Pulmonary artery endothelial cell (primary cell): Measurements from ENCODE around the gene SPATC1L. TPM values are rescaled to one million over a fixed set of nuclear protein-coding genes. Genes with fewer than 3 reads are reported as not detected.
"Not testable (repeated sequence)": the region's sequence is repeated elsewhere in the genome, so short reads cannot be mapped to it uniquely, and the experiment has no call there.

Experiments
- DNase-seq: peaks from one replicate; pipeline ENCODE4 v3.0.0-alpha.2; 2011; ENCODE audit warnings: low read depth, low spot score
- total RNA-seq: library from RNA; depleted of rRNA; stranded (reverse); fragments of >200 nt; gene quantifications from 2 replicates; pipeline ENCODE4 v1.2.3, GENCODE V29; 2014

SPATC1L gene
- 6.9 and 7.5 TPM in 2 replicates for total RNA-seq

DNA sequence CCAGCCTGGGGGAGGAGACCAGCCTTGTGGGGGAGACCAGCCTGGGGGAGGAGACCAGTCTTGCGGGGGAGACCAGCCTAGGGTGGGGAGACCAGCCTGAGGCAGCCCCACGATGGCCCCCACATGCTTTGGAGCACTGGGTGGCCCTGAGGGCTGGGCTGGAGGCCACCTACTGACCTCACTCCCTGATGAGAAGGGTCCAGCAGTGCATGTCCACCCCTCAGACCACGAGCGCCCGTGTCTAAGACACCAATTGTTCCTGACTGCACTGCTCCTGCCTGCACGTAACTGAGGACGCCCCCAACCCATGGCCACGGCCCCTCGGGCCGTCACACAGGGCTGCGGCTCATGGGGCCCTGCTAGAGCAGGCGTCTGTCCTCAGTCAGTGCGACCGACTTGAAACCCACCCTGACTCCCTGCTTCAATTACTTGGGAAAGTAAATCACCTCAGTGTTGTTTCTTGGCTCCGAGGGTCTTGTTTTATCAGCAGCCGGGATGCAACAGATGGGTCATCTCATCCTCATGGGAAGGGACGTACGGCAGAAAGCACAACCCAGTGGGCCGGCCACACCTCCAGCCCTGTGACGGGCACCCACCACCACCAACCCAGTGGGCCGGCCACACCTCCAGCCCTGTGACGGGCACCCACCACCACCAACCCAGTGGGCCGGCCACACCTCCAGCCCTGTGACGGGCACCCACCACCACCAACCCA, at the start of gene SPATC1L:
TSS of gene SPATC1L (minus strand) at position 550 of the 715 bp plus-strand sequence. CDS start 1,643 bp downstream, outside the sequence.
- DNase-seq, result peak; percentile 27

DNA sequence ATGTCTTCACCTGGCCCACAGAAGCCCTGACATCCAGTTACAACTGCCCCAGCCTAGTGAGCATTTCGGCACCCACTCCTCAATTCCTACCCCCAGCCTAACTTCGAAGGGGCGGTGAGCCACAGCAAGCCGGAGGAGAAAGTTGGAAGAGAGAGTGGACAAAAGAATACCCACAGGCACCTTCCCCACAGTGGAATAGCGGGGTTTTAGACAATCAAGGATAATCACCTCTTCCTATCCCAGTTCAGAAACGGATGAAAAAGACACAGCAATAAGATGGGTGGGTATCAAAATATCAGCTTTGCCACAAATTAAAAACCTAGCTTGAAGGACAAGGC, 45.6 kb upstream of the SPATC1L start:
- no peak for DNase-seq

DNA sequence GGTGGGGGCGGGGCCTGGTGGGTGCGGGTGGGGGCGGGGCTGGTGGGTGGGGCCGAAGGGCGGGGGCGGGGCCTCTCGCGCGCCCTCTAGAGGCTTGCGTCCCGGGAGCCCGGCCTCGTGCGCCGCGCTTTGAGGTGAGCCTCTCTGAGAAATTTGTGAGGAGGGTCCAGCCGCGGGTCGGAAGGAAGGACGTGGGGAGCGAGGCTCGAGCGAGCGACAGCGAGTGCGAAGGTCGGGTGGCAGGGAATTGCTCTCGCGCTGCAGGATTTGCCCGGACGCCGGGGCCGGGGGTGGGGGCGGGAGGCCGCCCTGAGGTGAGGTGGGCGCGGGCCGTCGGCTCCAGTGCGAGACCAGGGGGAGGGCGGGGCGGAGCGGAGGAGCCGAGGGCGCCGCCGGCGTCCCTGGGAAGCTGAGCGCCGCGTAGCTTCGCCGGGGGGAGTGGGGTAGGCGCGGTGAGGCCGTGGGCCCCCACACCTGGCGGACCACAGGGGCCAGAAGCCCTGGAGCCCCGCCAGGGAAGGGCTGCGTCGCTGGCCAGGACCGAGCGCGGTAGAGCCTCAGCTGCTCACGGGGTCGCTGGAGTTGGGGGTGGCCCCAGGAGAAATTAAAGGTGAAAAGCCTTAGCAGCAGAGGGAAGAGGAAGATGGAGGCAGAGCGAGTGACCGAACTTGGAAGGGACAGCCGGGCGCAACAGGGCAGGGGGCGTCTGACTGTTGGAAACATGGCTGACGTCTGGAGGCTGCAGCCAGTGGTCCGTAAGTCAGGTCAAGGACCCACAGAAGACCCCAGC, 45.1 kb upstream of the SPATC1L start:
- no peak for DNase-seq

DNA sequence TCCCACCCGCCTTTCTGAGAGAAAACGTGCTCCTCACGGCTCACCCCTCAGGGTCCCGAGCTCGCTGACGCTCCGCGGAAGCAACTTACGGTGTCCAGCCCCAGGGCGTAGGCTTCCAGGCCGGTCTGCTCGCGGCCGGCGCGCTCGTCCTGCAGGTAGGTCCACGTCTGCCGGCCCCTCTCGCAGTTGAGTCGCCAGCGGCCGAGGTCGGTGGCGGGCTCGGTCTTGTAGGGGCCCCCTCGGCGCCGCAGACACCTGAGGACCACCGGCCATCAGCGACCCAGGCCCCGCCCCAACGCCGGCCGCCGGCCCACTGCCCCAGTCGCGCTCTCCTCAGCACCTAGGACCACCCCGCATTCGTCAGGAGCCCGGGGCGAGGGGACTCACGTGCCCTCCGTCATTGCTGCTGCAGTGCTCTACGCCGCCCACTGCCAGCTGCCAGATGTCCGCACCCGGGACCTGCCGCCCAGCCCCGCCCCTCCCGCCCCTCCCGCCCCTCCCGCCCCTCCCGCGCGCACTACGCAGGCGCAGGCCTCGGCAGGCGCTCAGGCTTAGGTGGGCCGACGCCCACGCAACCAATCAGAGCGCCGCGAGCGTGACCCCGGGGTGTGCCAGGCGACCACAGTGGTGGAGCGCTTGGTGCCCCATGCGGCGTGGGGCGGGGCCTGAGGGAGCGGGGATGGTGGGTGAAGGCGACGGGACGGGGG, 44.2 kb upstream of the SPATC1L start, which contains the start of gene LSS:
TSS of gene LSS (minus strand) at position 430 of the 707 bp plus-strand sequence. CDS start at position 401, 29 bp downstream.
- DNase-seq, result peak; percentile 92

DNA sequence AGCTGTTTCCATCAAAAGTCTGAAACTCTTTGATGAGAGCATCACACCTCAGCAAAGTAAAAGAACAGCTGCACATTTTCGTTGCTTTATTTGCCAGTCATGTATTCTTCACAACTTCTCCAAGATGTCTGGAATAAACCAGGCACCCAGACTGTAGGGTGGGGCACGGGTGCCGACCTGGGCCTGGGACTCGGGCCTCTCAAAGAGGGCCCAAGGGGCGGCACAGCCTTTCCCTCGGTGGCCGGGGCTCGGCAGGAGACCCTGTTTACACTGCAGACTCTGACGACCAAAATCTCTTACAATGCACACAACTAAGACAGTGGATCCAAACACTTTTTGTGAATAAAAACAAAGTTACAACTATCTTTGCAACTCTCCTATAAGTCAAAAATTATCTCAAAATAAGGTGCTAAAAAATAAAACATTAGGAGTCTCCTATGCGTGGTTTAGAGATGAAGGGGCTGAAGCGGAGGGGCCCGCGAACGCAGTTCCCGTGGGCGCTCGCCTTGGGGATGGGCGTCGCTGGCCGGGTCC, 43.6 kb upstream of the SPATC1L start:
- no peak for DNase-seq

DNA sequence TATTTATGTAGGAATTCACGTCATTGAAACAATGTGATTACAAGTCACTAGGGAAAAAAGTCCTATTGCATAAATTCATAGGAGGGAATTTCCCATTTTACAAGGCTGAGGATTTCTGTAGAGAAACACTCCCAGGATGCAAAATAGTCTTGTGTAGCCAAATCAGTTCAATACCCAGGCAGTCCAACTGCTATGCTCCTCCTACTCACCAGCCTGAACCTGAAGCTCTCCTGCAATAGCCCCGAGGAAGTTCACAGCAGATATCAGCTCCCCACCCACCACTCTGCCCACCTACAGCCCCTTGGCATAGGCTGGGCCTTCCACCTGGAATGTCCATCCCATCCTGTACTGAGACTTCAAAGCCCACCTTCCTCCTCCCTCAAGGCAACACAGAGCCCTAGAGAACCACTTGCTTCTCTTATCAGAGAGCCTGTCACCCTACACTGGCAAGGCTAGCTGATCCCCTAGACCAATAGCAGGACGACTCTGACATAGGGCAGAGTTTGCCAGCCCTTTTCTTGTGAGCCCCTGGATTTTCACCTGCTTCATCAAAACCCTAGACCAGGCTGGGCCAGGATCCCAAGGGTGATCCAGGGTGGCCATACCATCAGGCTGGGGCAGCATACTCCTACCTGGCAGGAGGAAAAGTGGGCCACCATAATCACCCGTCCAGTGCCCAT, 42.8 kb upstream of the SPATC1L start:
- DNase-seq, result no peak

DNA sequence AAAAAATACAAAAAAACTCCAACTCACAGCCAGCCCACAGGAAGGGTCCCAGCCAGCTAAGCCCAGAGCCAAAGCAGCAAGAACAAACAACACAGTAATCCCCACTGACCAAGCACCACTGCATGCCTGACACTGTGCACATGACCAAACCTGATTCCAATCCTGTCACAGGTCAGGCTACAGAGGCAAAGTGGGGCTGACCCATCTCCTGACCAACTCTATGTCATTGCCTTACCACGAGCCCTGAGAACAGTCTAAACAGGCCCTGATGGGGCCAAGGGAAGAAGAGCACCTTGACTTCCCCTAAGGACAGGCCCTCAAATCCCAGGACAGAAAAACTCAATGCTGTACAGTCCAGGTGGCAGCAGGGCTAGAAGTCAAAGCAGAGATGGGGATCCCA, 41.9 kb upstream of the SPATC1L start:
- no peak for DNase-seq

DNA sequence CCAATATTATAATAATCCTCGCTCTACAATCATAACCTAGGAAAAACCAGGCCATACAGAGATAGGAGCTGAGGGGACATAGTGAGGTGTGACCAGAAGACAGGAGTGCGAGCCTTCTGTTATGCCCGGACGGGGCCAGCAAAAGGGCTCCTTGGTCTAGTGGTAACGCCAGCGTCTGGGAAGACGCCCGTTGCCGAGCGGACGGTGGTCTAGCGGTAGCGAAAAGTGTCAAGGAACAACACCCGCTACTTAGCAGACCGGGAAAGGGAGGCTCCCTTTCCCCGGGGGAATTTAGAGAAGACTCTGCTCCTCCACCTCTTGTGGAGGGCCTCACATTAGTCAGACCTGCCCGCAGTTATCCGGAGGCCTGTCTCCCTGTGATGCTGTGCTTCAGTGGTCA, 39.4 kb upstream of the SPATC1L start:
- not testable (repeated sequence) for DNase-seq

DNA sequence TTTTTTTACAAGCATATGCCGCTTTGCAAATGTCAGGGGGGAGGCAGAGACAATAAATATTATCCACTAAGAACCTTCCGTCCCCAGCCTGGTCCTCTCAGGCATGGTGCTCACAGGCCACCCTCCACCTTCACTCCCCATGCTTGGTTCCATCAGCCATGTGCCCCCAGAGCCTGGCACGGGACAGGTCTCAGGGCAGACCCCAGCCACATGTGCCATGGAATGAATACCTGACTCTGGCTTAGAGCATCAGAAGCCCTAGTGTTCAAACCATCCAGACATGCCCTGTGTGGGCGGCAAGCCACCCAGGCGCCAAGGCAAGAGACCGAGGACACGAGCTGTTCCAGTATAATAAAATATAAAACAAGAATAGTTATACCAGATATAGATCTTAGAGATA, 39.0 kb upstream of the SPATC1L start:
- DNase-seq, result no peak

DNA sequence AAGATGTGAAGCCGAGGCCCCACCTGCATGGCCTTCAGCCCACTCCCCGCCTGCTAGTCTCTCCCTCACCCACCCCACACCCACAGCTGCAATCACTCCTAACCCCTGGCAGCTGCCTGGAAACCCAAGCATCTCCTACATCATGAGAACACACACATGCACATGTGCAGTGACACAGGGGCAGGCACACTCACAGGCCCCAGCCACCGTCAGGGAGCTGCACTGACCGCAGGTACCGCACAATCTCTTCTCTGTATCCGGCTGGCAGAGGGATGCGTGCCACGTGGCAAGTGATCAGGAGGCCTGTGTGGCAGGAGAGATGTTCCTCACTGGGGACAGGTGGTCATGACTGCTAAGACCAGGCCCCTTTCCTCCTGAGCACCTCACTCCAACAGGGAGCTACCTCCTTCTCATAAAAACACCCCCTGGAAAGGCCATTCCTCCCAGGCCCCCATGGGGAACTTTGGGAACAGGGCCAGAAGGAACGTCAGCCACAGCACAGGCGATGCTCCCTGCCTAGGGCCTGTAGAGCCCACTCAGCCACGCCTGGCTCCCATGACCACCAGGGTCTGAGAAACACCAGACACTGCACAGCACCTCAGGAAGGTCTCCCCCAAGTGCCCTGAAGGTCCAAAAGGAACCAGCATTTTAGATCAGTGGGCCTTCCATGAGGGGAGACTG, 38.3 kb upstream of the SPATC1L start:
- no peak for DNase-seq

DNA sequence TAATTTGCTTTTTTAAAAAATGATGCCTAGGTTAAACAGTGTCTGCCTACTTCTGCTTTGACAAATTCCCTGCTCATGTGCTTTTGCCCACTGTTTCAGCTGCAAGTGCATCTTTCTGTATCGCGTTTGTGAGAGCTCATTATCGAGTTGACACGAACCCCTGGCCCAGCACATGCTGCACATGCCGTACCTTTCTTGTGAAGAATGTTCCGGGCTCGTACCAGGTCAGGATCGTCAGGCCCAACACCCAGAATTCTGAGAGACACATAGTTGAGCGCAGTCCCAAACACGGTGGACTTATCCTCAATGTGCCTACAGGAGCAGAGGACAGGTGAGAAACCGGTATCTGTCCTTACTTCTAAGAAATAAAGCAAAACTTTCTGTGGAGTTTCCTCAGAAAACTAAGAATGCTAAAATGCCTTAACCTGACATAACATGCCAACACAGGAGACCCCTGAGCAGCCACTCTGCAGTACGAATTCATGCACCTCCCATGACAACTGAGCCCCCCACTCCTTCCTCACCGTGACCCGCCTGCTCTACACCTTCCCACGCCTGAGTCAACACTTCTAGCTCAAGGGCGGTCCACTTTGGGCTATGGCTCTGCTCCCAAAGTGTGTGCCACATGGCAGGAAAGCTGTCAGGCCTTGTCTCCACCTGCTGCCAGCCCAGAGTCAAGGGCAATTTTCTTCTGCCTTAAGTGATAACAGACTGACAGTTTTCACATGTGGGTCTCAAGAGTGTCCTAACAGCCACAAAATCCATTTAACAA, 37.6 kb upstream of the SPATC1L start:
- no peak for DNase-seq

DNA sequence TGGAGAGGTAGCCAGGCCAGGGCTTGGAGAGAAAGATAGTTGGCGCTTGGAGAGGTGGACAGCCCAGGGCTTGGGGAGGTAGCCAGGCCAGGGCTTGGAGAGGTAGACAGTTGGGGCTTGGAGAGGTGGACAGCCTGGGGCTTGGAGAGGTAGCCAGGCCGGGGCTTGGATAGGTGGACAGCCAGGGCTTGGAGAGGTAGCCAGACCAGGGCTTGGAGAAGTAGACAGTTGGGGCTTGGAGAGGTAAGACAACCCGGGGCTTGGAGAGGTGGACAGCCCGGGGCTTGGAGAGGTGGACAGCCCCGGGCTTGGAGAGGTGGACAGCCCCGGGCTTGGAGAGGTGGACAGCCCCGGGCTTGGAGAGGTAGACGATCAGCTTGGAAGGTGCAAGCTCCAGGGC, 36.6 kb upstream of the SPATC1L start:
- no peak for DNase-seq

DNA sequence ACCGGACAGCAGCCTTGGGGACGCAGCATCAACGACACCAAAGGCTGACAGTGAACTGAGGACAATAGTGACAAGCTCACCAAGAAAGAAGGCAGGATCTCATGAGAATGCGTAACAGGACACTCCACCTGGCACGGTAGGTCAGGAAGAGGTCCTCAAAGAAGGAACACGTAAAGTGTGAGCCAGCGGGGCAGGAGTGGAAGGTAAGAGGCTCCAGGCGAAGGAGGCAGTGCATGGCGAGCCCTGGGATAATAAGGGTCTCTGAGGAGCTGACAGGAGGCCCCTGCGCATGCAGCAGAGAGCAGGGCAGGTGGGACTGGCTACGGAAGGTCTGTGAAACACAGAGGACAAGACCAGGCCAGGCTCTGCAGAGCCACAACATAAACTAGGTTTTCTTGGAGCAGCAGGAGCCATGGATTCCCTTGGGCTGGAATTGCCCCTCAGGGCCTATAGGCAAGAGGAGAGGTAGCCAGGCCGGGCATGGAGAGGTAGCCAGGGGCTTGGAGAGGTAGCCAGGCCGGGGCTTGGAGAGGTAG, 36.1 kb upstream of the SPATC1L start:
- no peak for DNase-seq

DNA sequence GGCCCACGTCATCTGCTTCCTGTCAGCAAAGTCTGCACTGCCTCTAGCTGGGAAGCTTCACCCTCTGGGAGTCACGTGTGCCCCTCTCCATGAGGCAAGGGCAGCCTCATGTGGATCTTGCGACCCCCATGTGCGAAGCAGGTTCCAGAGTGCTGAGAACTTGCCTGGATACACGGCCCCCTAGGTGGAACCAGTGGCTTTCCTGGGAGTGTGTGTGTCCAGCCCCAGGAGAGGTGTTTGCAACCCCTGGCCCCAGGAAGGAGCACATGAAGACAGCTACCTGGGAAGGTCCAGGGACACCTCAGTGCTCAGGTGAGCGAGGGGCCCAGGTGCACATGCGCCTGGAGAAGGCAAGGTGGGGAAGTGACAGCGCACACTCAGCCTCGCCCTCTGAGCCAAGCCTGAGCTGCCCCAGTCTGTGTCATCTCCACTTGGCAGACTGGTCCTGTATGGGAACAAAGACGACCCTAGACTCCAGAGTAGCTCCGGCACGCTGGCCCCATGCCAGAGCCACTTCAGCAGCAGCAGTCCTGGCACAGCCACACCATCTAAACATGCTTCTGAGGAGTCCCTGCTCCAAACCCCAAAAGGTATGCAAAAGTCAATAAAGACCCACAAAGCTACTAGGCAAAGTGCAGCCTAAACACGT, 35.5 kb upstream of the SPATC1L start:
- DNase-seq, result no peak

DNA sequence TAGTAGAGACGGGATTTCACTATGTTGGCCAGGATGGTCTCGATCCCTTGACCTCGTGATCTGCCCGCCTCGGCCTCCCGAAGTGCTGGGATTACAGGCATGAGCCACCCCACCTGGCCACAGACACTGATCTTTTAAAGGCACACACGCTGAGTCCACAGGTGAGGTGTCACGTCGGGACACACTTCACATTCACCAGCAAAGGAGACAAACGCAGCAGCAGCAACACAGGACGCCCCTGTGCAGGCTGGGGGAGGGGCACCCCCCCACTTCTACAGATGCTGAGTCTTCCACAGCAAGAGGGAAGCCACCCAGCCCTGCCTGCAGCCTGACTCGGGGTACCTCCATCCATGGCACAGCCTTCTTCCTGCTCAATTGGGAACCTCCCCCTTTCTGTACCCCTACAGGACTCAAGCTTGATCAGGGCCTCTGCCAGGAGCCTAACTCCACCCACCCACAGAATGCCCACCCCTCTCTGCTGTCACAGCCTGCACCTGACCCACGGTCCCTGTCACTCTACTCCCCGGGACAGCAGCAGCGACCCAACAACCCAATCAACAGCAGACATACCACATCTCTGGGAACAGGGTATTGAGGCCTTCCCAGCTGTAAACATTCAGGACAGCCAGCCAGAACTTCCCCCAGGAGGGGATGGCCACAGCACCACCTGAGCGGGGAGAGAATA, 34.8 kb upstream of the SPATC1L start:
- DNase-seq, result no peak

DNA sequence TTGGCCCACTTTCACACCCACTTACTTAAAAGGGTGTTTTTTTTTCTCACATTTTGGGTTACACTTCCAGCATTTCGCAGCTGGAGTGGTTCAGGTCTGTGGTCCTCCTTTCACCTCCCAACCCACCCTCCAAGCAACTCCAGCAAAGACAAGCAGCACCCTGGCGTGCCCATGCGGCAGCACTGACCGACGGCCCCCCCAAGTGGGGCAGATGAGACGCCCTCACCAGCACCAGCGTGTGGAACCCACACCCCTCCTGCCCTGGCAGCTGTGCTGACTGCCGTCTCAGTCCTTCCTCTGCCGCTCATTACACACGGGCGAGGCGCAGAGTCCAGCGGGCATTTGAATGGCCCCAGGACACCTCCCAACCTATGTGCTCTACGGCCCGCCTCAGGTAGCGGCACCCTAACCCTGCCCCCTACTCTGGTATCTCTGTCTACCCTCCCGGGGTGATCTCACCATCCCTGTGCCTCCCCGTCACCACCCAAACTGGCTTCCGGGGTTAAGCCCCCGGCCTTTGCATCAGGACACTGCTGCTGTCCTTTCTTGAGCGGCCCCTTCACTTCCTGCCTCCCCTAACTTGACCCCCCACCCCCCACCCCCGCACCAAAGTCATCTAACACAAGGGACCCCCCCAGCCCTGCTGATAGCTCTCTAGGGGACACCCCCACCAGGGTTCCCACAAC, 33.4 kb upstream of the SPATC1L start:
- DNase-seq, result no peak

DNA sequence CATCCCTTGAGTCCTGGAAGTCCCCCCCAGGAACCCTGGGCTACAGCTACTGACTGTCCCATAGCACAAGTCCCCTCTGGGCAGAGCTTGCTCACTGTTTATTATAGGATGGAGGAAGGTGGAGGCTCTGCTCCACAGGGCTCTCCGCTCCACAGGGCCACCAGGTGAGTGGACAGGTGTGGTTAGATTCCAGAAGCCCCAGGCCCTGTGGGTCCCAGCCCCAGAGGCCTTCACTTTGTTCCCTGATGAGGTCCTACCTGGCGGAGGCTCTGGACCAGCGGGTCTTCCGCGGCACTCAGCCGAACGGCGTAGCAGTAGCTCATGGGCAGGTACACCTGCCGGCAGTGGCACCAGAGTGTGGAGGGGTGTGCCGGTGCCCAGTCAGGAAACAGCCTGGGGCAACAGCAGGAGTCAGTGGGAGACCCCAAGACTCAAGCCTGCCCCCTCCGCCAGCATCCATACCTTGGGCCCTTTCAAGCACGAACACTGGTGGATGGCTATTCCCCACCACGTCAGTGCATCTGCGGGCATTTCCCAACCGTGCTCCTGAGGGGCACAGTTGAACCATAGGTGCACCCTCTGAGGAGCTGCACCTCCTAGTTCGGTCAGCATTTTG, 32.0 kb upstream of the SPATC1L start:
- no peak for DNase-seq
